HepG2 (cell line): ENCODE measurements around the gene DLX1. TPM values are rescaled to one million over a fixed set of nuclear protein-coding genes. Genes with fewer than 3 reads are reported as not detected.

Experiments
- NCOA5 ChIP-seq: sonication (generic); formaldehyde crosslinking; IDR thresholded peaks from 2 replicates; pipeline ENCODE4 v1.4.0; 2020; ENCODE audit warnings: missing genetic modification reagents
- SIN3B ChIP-seq: fragments of 150-350 bp; IDR thresholded peaks from 2 replicates; pipeline ENCODE4 v1.6.1; 2014; ENCODE audit warnings: low read length
- TCF7 ChIP-seq: sonication (generic); IDR thresholded peaks from 2 replicates; pipeline ENCODE4 v1.6.1; 2016; ENCODE audit warnings: antibody characterized with exemption, low read depth
- ZFP90 ChIP-seq: sonication (generic); formaldehyde crosslinking; IDR thresholded peaks from 2 replicates; pipeline ENCODE4 v1.8.0; 2022; ENCODE audit warnings: missing genetic modification reagents, mild to moderate bottlenecking, inconsistent platforms, borderline replicate concordance
- ZFYVE20 ChIP-seq: sonication (generic); formaldehyde crosslinking; IDR thresholded peaks from 2 replicates; pipeline ENCODE4 v1.8.0; 2023; ENCODE audit warnings: low read depth, mild to moderate bottlenecking, moderate library complexity, missing genetic modification reagents, borderline replicate concordance
- ZNF260 ChIP-seq: sonication (generic); formaldehyde crosslinking; IDR thresholded peaks from 2 replicates; pipeline ENCODE4 v1.4.0; 2020; ENCODE audit warnings: missing genetic modification reagents, low read depth, mild to moderate bottlenecking, borderline replicate concordance
- ZNF335 ChIP-seq: sonication (generic); formaldehyde crosslinking; IDR thresholded peaks from 2 replicates; pipeline ENCODE4 v1.4.0; 2020; ENCODE audit warnings: missing genetic modification reagents
- ZNF598 ChIP-seq: sonication (generic); formaldehyde crosslinking; IDR thresholded peaks from 2 replicates; pipeline ENCODE4 v1.5.1; 2020; ENCODE audit warnings: mild to moderate bottlenecking, missing genetic modification reagents, borderline replicate concordance
- ZNF839 ChIP-seq: sonication (generic); formaldehyde crosslinking; IDR thresholded peaks from 2 replicates; pipeline ENCODE4 v1.4.0; 2020; ENCODE audit warnings: missing genetic modification reagents, mild to moderate bottlenecking, borderline replicate concordance
- polyA plus RNA-seq, 8 experiments: library from polyadenylated mRNA; depleted of rRNA in 3 of 8; stranded (reverse) in 7 of 8; unstranded in 1 of 8; fragments of >200 nt; fragmentation: Illumina TruSeq in 4 of 8; extraction: Trizol in 4 of 8; gene quantifications; 2 replicates each; pipeline versions ENCODE4 v1.2.1 to v1.2.3, GENCODE V29; 2011 to 2016; ENCODE audit warnings: low read depth in 4 of 8, missing spikeins in 1 of 8, mixed read lengths in 1 of 8; ENCODE audit not compliant: insufficient read depth in 1 of 8
- total RNA-seq, 5 experiments: library from RNA; depleted of rRNA; stranded (reverse); fragments of >200 nt; fragmentation: Illumina TruSeq; extraction: Trizol; gene quantifications; 2 replicates each; pipeline ENCODE4 v1.2.3, GENCODE V29; 2016; ENCODE audit warnings: low read depth in 1 of 5
- TF ChIP-seq, protein P1 (sequence below): sonication (generic); formaldehyde crosslinking; IDR thresholded peaks from 2 replicates; pipeline ENCODE4 v1.5.0; 2020; ENCODE audit warnings: mild to moderate bottlenecking, missing genetic modification reagents
- TF ChIP-seq, protein P2 (sequence below): sonication (generic); formaldehyde crosslinking; IDR thresholded peaks from 2 replicates; pipeline ENCODE4 v1.8.0; 2022; ENCODE audit warnings: missing genetic modification reagents, mild to moderate bottlenecking, moderate library complexity, borderline replicate concordance
- TF ChIP-seq, protein P3 (sequence below): sonication (generic); formaldehyde crosslinking; IDR thresholded peaks from 2 replicates; pipeline ENCODE4 v1.8.0; 2022; ENCODE audit warnings: mild to moderate bottlenecking, missing genetic modification reagents, borderline replicate concordance
- TF ChIP-seq, protein P4 (sequence below): sonication (generic); formaldehyde crosslinking; IDR thresholded peaks from 2 replicates; pipeline ENCODE4 v1.4.0; 2020; ENCODE audit warnings: missing genetic modification reagents
- TF ChIP-seq, protein P5 (sequence below): IDR thresholded peaks from 2 replicates; pipeline ENCODE4 v1.6.1; 2016; ENCODE audit warnings: low read depth
- TF ChIP-seq, protein P6 (sequence below): sonication (generic); formaldehyde crosslinking; IDR thresholded peaks from 2 replicates; pipeline ENCODE4 v1.8.1; 2023; ENCODE audit warnings: mild to moderate bottlenecking, inconsistent platforms, moderate library complexity, missing genetic modification reagents, borderline replicate concordance

DLX1 gene
- total and polyA plus RNA-seq, 2 of the 13 experiments (the other 11 are each of a cell fraction or from before 2014, with no cell fraction given): 0.18 to 0.86 TPM

DNA sequence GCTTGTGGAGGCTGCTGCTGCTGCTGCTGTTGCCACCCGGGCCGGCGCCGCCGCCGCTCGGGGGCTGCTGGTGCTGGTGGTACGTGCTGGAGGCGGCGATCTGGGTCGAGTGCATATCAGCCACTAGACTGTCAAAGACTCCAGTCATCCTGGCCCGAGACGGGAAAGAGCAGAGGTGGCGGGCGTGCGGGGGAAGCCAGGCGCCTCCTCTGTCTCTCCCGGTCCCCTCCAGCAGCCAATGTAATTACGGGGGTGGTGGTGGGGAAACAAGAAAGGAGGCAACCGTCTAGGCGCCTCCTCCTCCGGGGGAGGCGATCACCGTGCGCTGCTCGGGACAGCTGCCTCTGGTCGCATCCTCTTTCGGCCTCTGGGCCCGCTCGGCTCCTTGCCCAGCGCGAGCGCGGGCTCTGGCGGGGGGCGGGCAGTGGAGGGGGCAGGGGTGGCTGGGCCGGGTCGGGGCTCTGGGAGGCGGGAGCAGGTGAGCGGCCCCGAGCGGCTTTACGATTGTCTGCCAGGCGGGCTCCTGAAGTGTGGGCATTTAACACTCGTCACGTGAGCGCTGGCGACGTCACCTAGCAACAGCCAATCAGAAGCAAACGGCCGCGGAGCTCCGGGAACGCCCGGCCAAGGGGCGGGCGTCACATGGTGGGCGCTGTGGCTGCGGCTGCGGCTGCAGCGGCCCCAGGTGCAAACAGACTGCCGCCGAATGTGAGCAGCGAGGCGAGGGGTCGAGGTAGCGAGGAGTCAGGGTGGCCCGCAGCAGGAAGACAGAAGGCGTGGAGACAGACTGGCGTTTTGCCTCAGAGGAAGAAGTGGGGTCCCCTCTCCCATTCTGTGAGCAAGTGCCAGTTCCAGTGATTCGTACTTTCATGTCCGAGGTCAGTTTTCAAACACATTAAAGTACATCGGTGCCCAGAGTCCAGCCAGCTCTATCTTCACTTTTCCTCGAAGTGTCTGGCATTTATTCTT is 17.4 kb downstream of the DLX1 start, which contains the start of gene DLX2 (continued):
- TF ChIP-seq, protein P1, sequence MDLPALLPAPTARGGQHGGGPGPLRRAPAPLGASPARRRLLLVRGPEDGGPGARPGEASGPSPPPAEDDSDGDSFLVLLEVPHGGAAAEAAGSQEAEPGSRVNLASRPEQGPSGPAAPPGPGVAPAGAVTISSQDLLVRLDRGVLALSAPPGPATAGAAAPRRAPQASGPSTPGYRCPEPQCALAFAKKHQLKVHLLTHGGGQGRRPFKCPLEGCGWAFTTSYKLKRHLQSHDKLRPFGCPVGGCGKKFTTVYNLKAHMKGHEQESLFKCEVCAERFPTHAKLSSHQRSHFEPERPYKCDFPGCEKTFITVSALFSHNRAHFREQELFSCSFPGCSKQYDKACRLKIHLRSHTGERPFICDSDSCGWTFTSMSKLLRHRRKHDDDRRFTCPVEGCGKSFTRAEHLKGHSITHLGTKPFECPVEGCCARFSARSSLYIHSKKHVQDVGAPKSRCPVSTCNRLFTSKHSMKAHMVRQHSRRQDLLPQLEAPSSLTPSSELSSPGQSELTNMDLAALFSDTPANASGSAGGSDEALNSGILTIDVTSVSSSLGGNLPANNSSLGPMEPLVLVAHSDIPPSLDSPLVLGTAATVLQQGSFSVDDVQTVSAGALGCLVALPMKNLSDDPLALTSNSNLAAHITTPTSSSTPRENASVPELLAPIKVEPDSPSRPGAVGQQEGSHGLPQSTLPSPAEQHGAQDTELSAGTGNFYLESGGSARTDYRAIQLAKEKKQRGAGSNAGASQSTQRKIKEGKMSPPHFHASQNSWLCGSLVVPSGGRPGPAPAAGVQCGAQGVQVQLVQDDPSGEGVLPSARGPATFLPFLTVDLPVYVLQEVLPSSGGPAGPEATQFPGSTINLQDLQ (CRISPR knock-in tag): peak; percentile 70; the same call in 1 of the 2 replicates
- TF ChIP-seq, protein P2, sequence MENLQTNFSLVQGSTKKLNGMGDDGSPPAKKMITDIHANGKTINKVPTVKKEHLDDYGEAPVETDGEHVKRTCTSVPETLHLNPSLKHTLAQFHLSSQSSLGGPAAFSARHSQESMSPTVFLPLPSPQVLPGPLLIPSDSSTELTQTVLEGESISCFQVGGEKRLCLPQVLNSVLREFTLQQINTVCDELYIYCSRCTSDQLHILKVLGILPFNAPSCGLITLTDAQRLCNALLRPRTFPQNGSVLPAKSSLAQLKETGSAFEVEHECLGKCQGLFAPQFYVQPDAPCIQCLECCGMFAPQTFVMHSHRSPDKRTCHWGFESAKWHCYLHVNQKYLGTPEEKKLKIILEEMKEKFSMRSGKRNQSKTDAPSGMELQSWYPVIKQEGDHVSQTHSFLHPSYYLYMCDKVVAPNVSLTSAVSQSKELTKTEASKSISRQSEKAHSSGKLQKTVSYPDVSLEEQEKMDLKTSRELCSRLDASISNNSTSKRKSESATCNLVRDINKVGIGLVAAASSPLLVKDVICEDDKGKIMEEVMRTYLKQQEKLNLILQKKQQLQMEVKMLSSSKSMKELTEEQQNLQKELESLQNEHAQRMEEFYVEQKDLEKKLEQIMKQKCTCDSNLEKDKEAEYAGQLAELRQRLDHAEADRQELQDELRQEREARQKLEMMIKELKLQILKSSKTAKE (CRISPR knock-in tag): no peak
- TF ChIP-seq NCOA5 (CRISPR knock-in tag) (no peak), ZNF260 (CRISPR knock-in tag) (no peak), ZNF839 (CRISPR knock-in tag) (0 out of 2 replicates have a peak, but pooled peaks have one; percentile 60), ZNF335 (CRISPR knock-in tag) (no peak), ZFYVE20 (CRISPR knock-in tag) (0 out of 2 replicates have a peak, but pooled peaks have one; percentile 57), ZNF598 (CRISPR knock-in tag) (no peak), TCF7 (no peak), ZFP90 (peak; percentile 89), SIN3B (no peak; the same call in 1 of the 2 replicates)
- TF ChIP-seq, protein P3, sequence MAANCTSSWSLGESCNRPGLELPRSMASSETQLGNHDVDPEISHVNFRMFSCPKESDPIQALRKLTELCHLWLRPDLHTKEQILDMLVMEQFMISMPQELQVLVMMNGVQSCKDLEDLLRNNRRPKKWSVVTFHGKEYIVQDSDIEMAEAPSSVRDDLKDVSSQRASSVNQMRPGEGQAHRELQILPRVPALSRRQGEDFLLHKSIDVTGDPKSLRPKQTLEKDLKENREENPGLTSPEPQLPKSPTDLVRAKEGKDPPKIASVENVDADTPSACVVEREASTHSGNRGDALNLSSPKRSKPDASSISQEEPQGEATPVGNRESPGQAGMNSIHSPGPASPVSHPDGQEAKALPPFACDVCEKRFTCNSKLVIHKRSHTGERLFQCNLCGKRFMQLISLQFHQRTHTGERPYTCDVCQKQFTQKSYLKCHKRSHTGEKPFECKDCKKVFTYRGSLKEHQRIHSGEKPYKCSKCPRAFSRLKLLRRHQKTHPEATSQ (CRISPR knock-in tag): no peak
- TF ChIP-seq, protein P4, sequence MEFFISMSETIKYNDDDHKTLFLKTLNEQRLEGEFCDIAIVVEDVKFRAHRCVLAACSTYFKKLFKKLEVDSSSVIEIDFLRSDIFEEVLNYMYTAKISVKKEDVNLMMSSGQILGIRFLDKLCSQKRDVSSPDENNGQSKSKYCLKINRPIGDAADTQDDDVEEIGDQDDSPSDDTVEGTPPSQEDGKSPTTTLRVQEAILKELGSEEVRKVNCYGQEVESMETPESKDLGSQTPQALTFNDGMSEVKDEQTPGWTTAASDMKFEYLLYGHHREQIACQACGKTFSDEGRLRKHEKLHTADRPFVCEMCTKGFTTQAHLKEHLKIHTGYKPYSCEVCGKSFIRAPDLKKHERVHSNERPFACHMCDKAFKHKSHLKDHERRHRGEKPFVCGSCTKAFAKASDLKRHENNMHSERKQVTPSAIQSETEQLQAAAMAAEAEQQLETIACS: peak; percentile 65
- TF ChIP-seq, protein P5, sequence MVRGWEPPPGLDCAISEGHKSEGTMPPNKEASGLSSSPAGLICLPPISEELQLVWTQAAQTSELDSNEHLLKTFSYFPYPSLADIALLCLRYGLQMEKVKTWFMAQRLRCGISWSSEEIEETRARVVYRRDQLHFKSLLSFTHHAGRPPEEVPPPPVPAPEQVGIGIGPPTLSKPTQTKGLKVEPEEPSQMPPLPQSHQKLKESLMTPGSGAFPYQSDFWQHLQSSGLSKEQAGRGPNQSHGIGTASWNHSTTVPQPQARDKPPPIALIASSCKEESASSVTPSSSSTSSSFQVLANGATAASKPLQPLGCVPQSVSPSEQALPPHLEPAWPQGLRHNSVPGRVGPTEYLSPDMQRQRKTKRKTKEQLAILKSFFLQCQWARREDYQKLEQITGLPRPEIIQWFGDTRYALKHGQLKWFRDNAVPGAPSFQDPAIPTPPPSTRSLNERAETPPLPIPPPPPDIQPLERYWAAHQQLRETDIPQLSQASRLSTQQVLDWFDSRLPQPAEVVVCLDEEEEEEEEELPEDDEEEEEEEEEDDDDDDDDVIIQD (CRISPR knock-in tag): peak; percentile 38; the same call in 1 of the 2 replicates
- TF ChIP-seq, protein P6, sequence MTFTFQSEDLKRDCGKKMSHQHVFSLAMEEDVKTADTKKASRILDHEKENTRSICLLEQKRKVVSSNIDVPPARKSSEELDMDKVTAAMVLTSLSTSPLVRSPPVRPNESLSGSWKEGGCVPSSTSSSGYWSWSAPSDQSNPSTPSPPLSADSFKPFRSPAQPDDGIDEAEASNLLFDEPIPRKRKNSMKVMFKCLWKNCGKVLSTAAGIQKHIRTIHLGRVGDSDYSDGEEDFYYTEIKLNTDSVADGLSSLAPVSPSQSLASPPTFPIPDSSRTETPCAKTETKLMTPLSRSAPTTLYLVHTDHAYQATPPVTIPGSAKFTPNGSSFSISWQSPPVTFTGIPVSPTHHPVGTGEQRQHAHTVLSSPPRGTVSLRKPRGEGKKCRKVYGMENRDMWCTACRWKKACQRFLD (CRISPR knock-in tag): peak; percentile 93; the same call in 1 of the 2 replicates
